Left ventricle myocardium inferior (tissue), 1 donor: ENCODE data around the gene PTPN13. TPM values are rescaled to one million over a fixed set of nuclear protein-coding genes. Genes with fewer than 3 reads are reported as not detected.

ENCODE experiments used
- DNase-seq: peaks from one replicate; pipeline ENCODE4 v3.0.0-alpha.2; 2020
- H3K27ac ChIP-seq: fragments of 200-600 bp; replicated peaks from 2 replicates; pipeline ENCODE4 v1.8.0; 2021
- H3K27me3 ChIP-seq: fragments of 200-600 bp; 2 replicates; pipeline ENCODE4 v1.8.0; 2021; ENCODE audit warnings: low read depth
- H3K36me3 ChIP-seq: fragments of 200-600 bp; 2 replicates; pipeline ENCODE4 v1.8.0; 2021
- H3K4me1 ChIP-seq: fragments of 200-600 bp; 2 replicates; pipeline ENCODE4 v1.8.0; 2021
- H3K4me3 ChIP-seq: fragments of 200-600 bp; 2 replicates; pipeline ENCODE4 v1.8.0; 2021; ENCODE audit warnings: mild to moderate bottlenecking, moderate library complexity
- H3K9me3 ChIP-seq: fragments of 200-600 bp; replicated peaks from 2 replicates; pipeline ENCODE4 v1.8.0; 2021
- intact Hi-C: fragments of 100-400 bp; cut with micrococcal nuclease; formaldehyde crosslinking; loops from one replicate; pipeline ENCODE4 v1.11.0; 2022
- total RNA-seq: library from RNA; stranded (reverse); fragmentation: NEBNext Ultra II Directional; extraction: Animal tissue kit (Norgen Biotek cat#: 25700); gene quantifications from one replicate; pipeline ENCODE4 v1.2.1, GENCODE V29; 2021
- TF ChIP-seq, protein P1 (sequence below): fragments of 200-600 bp; IDR thresholded peaks from 2 replicates; pipeline ENCODE4 v1.8.0; 2021; ENCODE audit warnings: antibody characterized with exemption, mild to moderate bottlenecking, borderline replicate concordance
- donor health status: DM: no; HTN: yes; CAD: no; lungs with severe emphysema.

The PTPN13 gene
- total RNA-seq, 1 donor from 2014 or later = 3.8 TPM

GRCh38 chr4:86606809-86607208, 12.7 kb downstream of the PTPN13 start:
- no peak overlapping the region for H3K27ac ChIP-seq
- peaks cover 7% of the 10 kb centered on the region for H3K27me3 ChIP-seq
- H3K9me3 ChIP-seq = no peaks in the 10 kb centered on the region
- H3K4me1 ChIP-seq = no peaks in the 10 kb centered on the region
- TF ChIP-seq, protein P1, sequence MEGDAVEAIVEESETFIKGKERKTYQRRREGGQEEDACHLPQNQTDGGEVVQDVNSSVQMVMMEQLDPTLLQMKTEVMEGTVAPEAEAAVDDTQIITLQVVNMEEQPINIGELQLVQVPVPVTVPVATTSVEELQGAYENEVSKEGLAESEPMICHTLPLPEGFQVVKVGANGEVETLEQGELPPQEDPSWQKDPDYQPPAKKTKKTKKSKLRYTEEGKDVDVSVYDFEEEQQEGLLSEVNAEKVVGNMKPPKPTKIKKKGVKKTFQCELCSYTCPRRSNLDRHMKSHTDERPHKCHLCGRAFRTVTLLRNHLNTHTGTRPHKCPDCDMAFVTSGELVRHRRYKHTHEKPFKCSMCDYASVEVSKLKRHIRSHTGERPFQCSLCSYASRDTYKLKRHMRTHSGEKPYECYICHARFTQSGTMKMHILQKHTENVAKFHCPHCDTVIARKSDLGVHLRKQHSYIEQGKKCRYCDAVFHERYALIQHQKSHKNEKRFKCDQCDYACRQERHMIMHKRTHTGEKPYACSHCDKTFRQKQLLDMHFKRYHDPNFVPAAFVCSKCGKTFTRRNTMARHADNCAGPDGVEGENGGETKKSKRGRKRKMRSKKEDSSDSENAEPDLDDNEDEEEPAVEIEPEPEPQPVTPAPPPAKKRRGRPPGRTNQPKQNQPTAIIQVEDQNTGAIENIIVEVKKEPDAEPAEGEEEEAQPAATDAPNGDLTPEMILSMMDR = no peak
- H3K36me3 ChIP-seq = no peaks in the 10 kb centered on the region
- intact Hi-C loops = no loop called here
- no peak overlapping the region for H3K4me3 ChIP-seq
- no peak for DNase-seq

GRCh38 chr4:86608757-86609375, 14.8 kb downstream of the PTPN13 start:
- intact Hi-C loops = no loop called here
- H3K4me3 ChIP-seq = no peak overlapping the region
- TF ChIP-seq, protein P1 = no peak
- peaks cover 7% of the 10 kb centered on the region for H3K27me3 ChIP-seq
- H3K27ac ChIP-seq = no peak overlapping the region
- H3K9me3 ChIP-seq = no peaks in the 10 kb centered on the region
- H3K4me1 ChIP-seq = no peaks in the 10 kb centered on the region
- DNase-seq = no peak
- no peaks in the 10 kb centered on the region for H3K36me3 ChIP-seq

DNA sequence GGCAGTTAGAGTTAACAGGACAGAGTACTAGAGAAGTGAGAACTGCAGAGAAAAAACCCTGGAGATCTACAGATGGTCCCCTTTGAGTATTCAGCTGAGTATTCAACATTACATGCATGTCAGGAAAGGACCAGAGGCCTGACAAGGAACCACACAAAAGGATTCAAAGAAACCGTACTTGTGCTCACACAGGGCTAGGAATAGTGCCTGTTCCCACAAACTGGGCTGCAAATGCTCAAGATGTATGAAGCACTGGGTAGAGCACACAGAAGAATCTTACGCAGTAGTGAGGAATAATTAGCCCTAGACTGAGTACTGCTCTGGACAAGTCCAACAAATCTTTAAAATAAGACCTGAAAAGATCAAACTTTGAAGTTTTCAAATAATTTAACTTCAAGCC, 17.6 kb downstream of the PTPN13 start:
- Histone ChIP-seq H3K36me3 (no peaks in the 10 kb centered on the region), H3K27me3 (peaks cover 7% of the 10 kb centered on the region), H3K4me1 (no peaks in the 10 kb centered on the region), H3K9me3 (no peaks in the 10 kb centered on the region), H3K4me3 (no peak overlapping the region), H3K27ac (no peak overlapping the region)
- DNase-seq = no peak
- TF ChIP-seq, protein P1 = no peak
- intact Hi-C loops = no loop called here

DNA sequence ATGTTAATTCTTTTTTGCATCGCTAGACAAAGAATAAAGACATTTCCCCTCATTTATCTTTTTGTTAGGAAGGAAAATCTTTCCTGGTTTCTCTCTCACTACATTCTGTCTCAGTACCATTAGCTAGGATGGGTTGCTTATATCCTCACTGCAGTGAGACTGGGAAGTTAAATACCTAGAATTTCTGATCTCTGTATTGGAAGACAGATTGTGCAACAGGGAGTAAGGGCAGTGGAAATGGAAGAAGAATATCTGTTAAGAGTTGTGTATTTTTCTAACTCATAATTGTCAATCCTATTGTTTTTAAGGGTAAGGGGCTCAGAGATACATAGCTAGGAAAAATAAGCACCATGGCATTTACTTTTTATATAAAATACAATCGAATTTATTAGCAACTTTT, 19.6 kb downstream of the PTPN13 start:
- H3K27ac ChIP-seq = no peak overlapping the region
- DNase-seq = no peak
- intact Hi-C loops = no loop called here
- H3K27me3 ChIP-seq = peaks cover 7% of the 10 kb centered on the region
- H3K4me1 ChIP-seq = no peaks in the 10 kb centered on the region
- no peaks in the 10 kb centered on the region for H3K36me3 ChIP-seq
- TF ChIP-seq, protein P1 = no peak
- peaks cover under 1% of the 10 kb centered on the region for H3K9me3 ChIP-seq
- no peak overlapping the region for H3K4me3 ChIP-seq

DNA sequence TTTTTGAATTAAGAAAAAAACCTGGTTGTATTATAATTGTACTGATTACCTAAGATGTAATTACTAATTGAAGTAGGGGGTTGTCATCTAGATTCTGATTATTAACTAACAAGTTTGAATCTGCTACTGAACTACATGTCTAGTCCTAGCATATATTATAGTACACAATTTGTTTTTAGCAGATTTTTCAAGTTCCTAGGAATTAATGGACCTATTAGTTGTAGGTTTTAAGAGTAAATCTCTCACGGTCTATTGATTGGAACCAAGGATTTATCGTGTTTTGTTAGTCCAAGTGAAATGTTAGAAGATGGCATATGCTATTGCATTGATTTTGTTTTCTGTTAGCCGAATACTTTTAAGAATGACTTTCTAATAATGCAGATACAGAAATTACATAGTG, 20.8 kb downstream of the PTPN13 start:
- Histone ChIP-seq H3K9me3 (peaks cover 5% of the 10 kb centered on the region), H3K4me1 (no peaks in the 10 kb centered on the region), H3K27ac (no peak overlapping the region), H3K4me3 (no peak overlapping the region), H3K27me3 (peaks cover 5% of the 10 kb centered on the region), H3K36me3 (no peaks in the 10 kb centered on the region)
- TF ChIP-seq, protein P1 = no peak
- no peak for DNase-seq
- intact Hi-C loops = no loop called here
